ENCODE data around the gene INTS15. TPM values are rescaled to one million over a fixed set of nuclear protein-coding genes. Genes with fewer than 3 reads are reported as not detected.

Gene INTS15
- polyA plus RNA-seq, 1 donor from 2014 or later, result 36.2 TPM

DNA sequence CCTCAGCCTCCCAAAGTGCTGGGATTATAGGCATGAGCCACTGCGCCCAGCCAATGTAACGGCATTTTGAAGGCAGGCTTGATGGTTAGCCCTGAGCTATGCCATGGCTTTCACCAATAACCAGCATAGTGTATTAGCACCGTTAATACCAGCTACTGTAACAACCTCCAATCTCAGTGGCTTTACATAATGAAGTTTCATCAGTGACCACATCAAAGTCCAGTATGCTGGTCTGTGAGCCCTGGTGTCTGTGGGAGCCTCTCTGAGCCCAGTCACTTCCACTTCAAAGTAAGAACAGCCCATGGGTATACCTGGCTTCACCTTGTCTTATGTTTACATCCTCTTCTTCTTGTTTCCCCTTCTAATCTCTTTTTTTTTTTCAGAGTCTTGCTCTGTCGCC lies 24.2 kb upstream of the INTS15 start:
- Histone ChIP-seq H3K9me3 (ENCODE audit: low read length) (no peaks in the 10 kb centered on the region), H3K27ac (ENCODE audit: low read length) (no peak overlapping the region), H3K4me2 (ENCODE audit: low read length) (no peak overlapping the region), H3K4me3 (ENCODE audit: low read length) (no peak overlapping the region), H3K9ac (ENCODE audit: low read length) (no peak overlapping the region), H2AFZ (ENCODE audit: low read depth, low read length) (no peak overlapping the region), H4K20me1 (ENCODE audit: insufficient read depth) (no peaks in the 10 kb centered on the region), H3F3A (ENCODE audit: insufficient read depth, low read length, poor library complexity, severe bottlenecking) (no peaks in the 10 kb centered on the region), H3K27me3 (ENCODE audit: insufficient read depth, low read depth, low read length) (no peaks in the 10 kb centered on the region), H3K9me2 (ENCODE audit: insufficient read depth, low read length) (no peaks in the 10 kb centered on the region), H3K79me2 (replicated peaks; ENCODE audit: insufficient read depth, low read length) (no peaks in the 10 kb centered on the region), H3K36me3 (ENCODE audit: insufficient read depth, low read length) (no peaks in the 10 kb centered on the region)
- TF ChIP-seq, protein P1, sequence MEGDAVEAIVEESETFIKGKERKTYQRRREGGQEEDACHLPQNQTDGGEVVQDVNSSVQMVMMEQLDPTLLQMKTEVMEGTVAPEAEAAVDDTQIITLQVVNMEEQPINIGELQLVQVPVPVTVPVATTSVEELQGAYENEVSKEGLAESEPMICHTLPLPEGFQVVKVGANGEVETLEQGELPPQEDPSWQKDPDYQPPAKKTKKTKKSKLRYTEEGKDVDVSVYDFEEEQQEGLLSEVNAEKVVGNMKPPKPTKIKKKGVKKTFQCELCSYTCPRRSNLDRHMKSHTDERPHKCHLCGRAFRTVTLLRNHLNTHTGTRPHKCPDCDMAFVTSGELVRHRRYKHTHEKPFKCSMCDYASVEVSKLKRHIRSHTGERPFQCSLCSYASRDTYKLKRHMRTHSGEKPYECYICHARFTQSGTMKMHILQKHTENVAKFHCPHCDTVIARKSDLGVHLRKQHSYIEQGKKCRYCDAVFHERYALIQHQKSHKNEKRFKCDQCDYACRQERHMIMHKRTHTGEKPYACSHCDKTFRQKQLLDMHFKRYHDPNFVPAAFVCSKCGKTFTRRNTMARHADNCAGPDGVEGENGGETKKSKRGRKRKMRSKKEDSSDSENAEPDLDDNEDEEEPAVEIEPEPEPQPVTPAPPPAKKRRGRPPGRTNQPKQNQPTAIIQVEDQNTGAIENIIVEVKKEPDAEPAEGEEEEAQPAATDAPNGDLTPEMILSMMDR (IDR thresholded peaks at IDR 0.05; ENCODE audit: poor library complexity, severe bottlenecking), result no peak
- TF ChIP-seq, protein P2, sequence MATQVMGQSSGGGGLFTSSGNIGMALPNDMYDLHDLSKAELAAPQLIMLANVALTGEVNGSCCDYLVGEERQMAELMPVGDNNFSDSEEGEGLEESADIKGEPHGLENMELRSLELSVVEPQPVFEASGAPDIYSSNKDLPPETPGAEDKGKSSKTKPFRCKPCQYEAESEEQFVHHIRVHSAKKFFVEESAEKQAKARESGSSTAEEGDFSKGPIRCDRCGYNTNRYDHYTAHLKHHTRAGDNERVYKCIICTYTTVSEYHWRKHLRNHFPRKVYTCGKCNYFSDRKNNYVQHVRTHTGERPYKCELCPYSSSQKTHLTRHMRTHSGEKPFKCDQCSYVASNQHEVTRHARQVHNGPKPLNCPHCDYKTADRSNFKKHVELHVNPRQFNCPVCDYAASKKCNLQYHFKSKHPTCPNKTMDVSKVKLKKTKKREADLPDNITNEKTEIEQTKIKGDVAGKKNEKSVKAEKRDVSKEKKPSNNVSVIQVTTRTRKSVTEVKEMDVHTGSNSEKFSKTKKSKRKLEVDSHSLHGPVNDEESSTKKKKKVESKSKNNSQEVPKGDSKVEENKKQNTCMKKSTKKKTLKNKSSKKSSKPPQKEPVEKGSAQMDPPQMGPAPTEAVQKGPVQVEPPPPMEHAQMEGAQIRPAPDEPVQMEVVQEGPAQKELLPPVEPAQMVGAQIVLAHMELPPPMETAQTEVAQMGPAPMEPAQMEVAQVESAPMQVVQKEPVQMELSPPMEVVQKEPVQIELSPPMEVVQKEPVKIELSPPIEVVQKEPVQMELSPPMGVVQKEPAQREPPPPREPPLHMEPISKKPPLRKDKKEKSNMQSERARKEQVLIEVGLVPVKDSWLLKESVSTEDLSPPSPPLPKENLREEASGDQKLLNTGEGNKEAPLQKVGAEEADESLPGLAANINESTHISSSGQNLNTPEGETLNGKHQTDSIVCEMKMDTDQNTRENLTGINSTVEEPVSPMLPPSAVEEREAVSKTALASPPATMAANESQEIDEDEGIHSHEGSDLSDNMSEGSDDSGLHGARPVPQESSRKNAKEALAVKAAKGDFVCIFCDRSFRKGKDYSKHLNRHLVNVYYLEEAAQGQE (IDR thresholded peaks at IDR 0.05; ENCODE audit: borderline replicate concordance), result no peak
- TF ChIP-seq SMC3 (conservative IDR thresholded peaks at IDR 0.05; ENCODE audit: poor library complexity), result no peak
- no peak for TF ChIP-seq EP300 (conservative IDR thresholded peaks at IDR 0.05; ENCODE audit: poor library complexity, severe bottlenecking)
- no peak for TF ChIP-seq EZH2 (IDR thresholded peaks at IDR 0.05; ENCODE audit: borderline replicate concordance, insufficient read depth, low read length, poor library complexity, severe bottlenecking)
- no peak for TF ChIP-seq RAD21 (conservative IDR thresholded peaks at IDR 0.05)
- no peak for TF ChIP-seq POLR2AphosphoS5 (IDR thresholded peaks at IDR 0.05)
- no peak for TF ChIP-seq TAF1 (IDR thresholded peaks at IDR 0.05; ENCODE audit: low read depth)
- no peak for TF ChIP-seq MXI1 (conservative IDR thresholded peaks at IDR 0.05; ENCODE audit: poor library complexity, severe bottlenecking)

DNA sequence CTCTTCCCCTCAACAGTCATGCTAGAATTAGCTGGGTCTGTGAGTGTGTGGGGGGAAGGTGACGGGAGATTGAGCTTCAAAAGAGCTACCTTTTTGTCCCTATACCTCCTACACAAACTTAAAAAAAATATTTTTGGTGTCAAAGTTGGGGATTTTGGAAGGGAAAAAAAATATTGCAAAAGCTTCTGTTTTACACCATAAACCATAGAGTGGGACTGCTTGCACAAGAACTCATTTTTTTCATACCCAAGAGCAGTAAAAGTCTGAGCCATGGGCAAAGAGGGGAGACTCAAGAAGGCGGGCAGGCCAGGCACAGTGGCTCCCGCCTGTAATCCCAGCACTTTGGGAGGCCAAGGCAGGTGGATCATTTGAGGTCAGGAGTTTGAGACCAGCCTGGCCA lies 21.9 kb upstream of the INTS15 start:
- TF ChIP-seq TAF1 (IDR thresholded peaks at IDR 0.05; ENCODE audit: low read depth) (no peak), SMC3 (conservative IDR thresholded peaks at IDR 0.05; ENCODE audit: poor library complexity) (no peak), RAD21 (conservative IDR thresholded peaks at IDR 0.05) (no peak), EZH2 (IDR thresholded peaks at IDR 0.05; ENCODE audit: borderline replicate concordance, insufficient read depth, low read length, poor library complexity, severe bottlenecking) (no peak), EP300 (conservative IDR thresholded peaks at IDR 0.05; ENCODE audit: poor library complexity, severe bottlenecking) (no peak), MXI1 (conservative IDR thresholded peaks at IDR 0.05; ENCODE audit: poor library complexity, severe bottlenecking) (no peak), POLR2AphosphoS5 (IDR thresholded peaks at IDR 0.05) (no peak)
- TF ChIP-seq, protein P1 (IDR thresholded peaks at IDR 0.05; ENCODE audit: poor library complexity, severe bottlenecking), result no peak
- TF ChIP-seq, protein P2 (IDR thresholded peaks at IDR 0.05; ENCODE audit: borderline replicate concordance), result no peak
- no peaks in the 10 kb centered on the region for H3F3A ChIP-seq (ENCODE audit: insufficient read depth, low read length, poor library complexity, severe bottlenecking)

More for the DNA sequence above, 21.9 kb upstream of the INTS15 start:
- Histone ChIP-seq H3K4me2 (ENCODE audit: low read length) (no peak overlapping the region), H3K4me3 (ENCODE audit: low read length) (no peak overlapping the region), H3K9me3 (ENCODE audit: low read length) (no peaks in the 10 kb centered on the region), H3K27me3 (ENCODE audit: insufficient read depth, low read depth, low read length) (no peaks in the 10 kb centered on the region), H3K27ac (ENCODE audit: low read length) (no peak overlapping the region), H2AFZ (ENCODE audit: low read depth, low read length) (no peak overlapping the region), H4K20me1 (ENCODE audit: insufficient read depth) (no peaks in the 10 kb centered on the region), H3K36me3 (ENCODE audit: insufficient read depth, low read length) (no peaks in the 10 kb centered on the region), H3K9me2 (ENCODE audit: insufficient read depth, low read length) (no peaks in the 10 kb centered on the region), H3K9ac (ENCODE audit: low read length) (no peak overlapping the region), H3K79me2 (replicated peaks; ENCODE audit: insufficient read depth, low read length) (no peaks in the 10 kb centered on the region)
